Activated T-helper 1 cell treated with Interleukin-2 at 50 U/mL for 16 hours (primary cell): ENCODE measurements around the gene DYNLRB1.

ENCODE experiments used
- DNase-seq: peaks from one replicate; pipeline ENCODE4 v3.0.0-alpha.2; 2020; ENCODE audit warnings: low read depth

Gene DYNLRB1

GRCh38 chr20:34534391-34535165 lies 18.4 kb downstream of the DYNLRB1 start:
- DNase-seq = no peak

- DNase-seq = no peak
These were observed 19.1 kb downstream of the DYNLRB1 start for GRCh38 chr20:34535301-34535840.

- DNase-seq = no peak
These were observed 19.6 kb downstream of the DYNLRB1 start for GRCh38 chr20:34535857-34536256.

- DNase-seq = no peak
These were observed 20.7 kb downstream of the DYNLRB1 start for GRCh38 chr20:34536798-34537394.

DNA sequence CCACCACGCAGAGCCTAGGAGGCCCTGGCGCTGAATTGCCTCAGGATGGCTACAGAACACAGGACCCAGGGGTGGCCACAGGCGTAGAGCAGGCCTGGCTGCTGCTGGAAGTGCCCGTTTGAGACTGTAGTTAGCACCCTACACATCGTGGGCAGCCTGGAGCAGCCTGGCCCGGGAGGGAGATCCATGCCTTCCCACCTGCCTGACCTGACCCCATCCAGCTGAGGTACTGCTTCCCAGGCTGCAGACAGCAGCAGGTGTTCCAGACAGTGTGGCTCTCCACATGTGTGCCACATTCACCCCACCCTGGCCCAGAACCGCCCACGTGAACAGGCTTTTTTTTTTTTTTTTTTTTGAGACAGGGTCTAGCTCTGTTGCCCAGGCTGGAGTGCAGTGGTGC lies 21.4 kb downstream of the DYNLRB1 start:
- DNase-seq = no peak

- no peak for DNase-seq
These were observed 22.5 kb downstream of the DYNLRB1 start for GRCh38 chr20:34538671-34539123.

DNA sequence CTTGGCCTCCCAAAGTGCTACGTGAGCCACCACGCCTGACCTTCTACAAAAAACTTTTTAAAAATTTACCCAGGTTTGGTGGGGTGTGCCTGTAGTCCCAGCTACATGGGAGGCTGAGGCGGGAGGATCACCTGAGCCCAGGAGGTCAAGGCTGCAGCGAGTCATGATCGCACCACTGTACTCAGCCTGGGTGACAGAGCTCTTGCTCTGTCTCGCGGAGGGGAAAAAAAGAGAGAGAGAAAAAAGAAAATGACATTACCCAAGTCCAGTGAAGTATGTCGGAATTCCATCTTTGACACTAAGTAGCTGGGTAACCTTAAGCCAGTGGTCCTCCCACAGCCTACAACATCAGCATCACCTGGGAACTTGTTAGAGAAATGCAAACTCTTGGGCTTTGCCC lies 23.5 kb downstream of the DYNLRB1 start:
- DNase-seq = no peak

- no peak for DNase-seq
These were observed 24.5 kb downstream of the DYNLRB1 start for GRCh38 chr20:34540596-34541263.

DNA sequence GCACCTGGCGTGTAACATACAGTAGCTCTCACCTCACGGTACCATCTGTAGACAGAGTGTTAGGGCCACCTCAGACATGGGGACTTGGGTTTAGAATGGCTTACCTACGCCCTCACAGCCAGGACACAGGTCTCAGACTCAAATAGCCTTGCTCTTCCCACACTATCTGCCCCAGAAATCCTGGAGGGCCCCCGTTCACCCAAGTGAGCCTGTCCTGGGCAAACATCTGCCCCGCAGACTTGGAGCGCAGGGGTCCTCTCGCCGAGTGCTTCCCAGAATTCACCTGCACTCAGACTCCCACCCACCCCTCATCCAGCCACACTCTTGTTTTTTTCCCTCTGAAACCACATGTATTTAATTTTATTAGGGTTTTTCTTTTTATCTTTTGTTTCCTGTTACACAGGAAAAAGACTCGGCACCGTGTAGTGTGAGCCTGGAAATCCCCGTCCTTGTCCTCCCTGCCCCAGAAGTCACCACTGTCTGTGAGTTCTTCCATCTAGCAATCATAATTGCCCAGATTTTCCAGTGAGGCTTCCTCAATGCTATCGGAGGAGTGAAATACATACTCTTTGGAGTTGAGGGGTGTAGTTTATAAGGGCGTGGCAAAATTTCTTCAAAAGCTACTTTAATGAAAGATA lies 25.2 kb downstream of the DYNLRB1 start:
- DNase-seq = no peak

- no peak for DNase-seq
These were observed 25.7 kb downstream of the DYNLRB1 start for GRCh38 chr20:34541917-34542316.

GRCh38 chr20:34542439-34542838 lies 26.2 kb downstream of the DYNLRB1 start:
- no peak for DNase-seq

DNA sequence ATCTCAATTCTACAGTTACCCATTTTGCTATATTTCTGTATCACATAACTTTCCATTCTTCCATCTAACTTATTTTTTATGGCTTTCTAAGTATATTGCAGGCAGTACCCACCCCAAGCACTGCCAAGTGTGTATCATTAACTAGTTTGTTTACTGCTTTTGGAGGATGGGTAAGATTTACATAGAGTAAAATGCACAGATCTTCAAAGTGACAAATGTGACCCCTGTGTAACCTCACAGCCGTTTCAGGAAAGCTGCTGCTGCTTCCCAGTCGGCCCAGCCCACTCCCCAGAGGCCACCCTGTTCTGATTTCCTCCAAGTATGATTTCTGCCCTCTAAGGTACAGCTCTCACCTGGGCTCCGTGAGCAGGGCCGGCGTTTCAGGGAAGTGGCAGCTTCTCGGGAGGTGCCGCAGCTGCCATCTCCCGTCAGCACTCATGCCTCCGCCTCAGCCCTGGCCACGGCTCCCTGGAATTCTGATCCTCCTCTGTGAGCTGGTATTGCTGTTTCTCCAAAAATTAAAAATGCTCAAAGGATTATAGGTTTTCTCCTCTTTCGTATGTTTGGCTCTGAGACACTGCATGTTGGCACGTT lies 27.3 kb downstream of the DYNLRB1 start:
- no peak for DNase-seq

DNA sequence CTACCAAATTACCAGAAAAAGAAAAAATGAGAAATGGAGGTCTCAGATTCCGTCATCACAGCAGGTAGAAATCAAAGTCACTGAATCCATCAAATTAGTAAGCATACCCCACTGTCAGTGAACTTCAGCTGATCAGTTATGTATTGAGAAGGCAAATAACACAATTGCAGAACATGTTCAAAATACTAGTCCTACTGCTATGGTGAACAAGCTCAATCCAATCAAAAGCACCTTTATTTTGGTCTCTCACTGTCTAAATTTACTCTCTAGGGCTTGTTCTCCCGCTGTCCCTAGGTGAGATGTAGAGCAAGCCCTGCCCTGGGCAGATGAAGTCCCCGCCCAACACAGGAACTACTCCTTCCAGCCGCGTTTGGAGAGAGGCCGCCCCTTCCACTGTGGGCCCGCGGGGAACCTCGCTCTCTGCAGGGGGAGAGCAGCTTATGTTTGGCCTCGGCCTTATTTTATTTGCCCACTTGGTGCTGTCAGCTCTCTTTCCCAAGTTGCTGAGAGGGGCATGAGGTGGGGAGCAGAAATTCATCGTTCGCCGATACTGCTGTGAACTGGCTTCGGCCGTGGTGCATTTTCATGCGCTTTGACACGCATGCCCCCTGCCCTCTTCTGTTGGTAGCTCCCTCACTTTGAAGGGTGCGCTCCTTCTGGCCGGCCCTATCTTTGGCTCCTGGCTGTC lies 28.0 kb downstream of the DYNLRB1 start:
- DNase-seq = no peak

DNA sequence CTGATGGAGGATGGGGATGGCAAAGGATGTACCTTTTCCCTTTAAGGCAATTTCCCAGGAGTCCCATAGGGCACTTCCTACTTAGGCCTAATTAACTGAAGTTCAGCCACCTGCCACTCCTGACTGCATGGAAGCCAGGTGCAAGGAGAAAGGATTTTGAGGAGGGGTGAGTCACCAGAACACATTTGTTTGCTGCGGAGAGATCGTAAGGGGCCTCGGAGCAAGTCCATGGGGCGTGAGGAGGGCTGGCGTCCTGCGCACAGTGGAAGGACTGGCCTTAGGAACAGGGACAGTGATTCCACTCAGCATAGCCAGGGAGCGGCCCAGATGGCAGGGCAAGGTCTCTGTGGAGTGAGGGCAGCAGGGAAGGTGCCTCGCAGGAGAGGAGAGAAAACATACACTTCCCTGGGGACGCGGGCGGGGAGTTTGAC lies 30.5 kb downstream of the DYNLRB1 start:
- no peak for DNase-seq

GRCh38 chr20:34547844-34548613 lies 31.8 kb downstream of the DYNLRB1 start:
- DNase-seq = no peak

- no peak for DNase-seq
These were observed 33.2 kb downstream of the DYNLRB1 start for GRCh38 chr20:34549291-34549928.

DNA sequence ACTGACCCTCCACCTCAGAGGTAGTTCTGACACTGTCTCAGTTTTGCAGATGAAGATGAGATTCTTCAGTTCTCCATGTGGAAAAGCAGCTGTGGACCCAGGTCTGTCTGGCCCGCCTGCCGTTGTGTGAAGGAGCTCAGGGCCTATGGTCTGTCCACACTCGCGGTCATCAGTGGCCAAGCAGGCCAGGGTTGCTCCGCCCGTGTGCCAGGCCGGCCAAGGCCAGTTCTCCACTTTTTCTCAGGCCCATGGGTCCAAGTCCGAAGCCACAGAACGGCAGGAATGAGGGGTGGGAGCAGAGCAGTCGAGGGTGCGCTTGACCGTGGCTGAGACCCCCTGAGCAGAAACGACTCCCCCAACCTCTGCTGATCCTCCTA lies 33.7 kb downstream of the DYNLRB1 start:
- no peak for DNase-seq

DNA sequence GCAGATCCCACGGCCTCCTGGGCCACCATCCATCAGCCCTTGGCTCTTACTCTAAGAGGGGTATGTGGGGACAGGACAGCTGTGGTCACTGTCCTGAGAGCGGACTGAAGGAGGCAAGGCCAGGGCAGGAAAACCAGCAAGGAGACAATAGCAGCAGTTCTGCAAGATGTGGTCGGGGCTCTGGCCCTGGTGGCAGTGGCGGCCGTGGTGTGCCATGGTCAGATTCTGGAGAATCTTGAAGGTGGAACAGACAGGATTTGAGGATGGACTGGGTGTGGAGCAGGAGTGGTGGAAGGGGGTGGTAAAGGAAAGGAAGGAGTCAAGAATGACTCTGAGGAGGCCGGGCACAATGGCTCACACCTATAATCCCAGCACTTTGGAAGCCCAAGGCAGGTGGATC lies 36.3 kb downstream of the DYNLRB1 start:
- DNase-seq = no peak

- no peak for DNase-seq
These were observed 37.2 kb downstream of the DYNLRB1 start for GRCh38 chr20:34553366-34553867.

- no peak for DNase-seq
These were observed 41.7 kb downstream of the DYNLRB1 start for GRCh38 chr20:34557936-34558319.
